Upper lobe of right lung (tissue), 1 donor: ENCODE measurements around the gene RNF123. TPM values are rescaled to one million over a fixed set of nuclear protein-coding genes. Genes with fewer than 3 reads are reported as not detected.

Source experiments
- ATAC-seq: fragments of 200-7000 bp; cut with Tn5 transposase; one replicate; pipeline ENCODE4 v1.9.1; 2020; ENCODE audit warnings: mild to moderate bottlenecking, moderate library complexity
- DNase-seq: peaks from one replicate; pipeline ENCODE4 v3.0.0-alpha.2; 2020
- H3K27ac ChIP-seq: fragments of 200-600 bp; one replicate; pipeline ENCODE4 v1.8.0; 2022
- H3K27me3 ChIP-seq: fragments of 200-600 bp; one replicate; pipeline ENCODE4 v1.8.0; 2022; ENCODE audit warnings: mild to moderate bottlenecking
- H3K36me3 ChIP-seq: fragments of 200-600 bp; one replicate; pipeline ENCODE4 v1.8.0; 2022
- H3K4me1 ChIP-seq: fragments of 200-600 bp; one replicate; pipeline ENCODE4 v1.8.0; 2022
- H3K4me3 ChIP-seq: fragments of 200-600 bp; one replicate; pipeline ENCODE4 v1.8.0; 2022; ENCODE audit warnings: mild to moderate bottlenecking
- H3K9me3 ChIP-seq: fragments of 200-600 bp; one replicate; pipeline ENCODE4 v1.8.0; 2022
- intact Hi-C: fragments of 100-400 bp; cut with DNase I; formaldehyde crosslinking; loops from one replicate; pipeline ENCODE4 v1.11.0; 2022
- total RNA-seq: library from RNA; stranded (reverse); fragmentation: NEBNext Ultra II Directional; extraction: Animal tissue kit (Norgen Biotek cat#: 25700); gene quantifications from one replicate; pipeline ENCODE4 v1.2.1, GENCODE V29; 2021
- TF ChIP-seq, protein P1 (sequence below): fragments of 200-600 bp; IDR thresholded peaks from one replicate; pipeline ENCODE4 v1.8.0; 2022; ENCODE audit warnings: antibody characterized with exemption
- donor health status: DM: no; HTN: yes; CAD: no; lungs with severe emphysema.

Gene RNF123
- total RNA-seq, 1 donor from 2014 or later: 41.4 TPM

DNA sequence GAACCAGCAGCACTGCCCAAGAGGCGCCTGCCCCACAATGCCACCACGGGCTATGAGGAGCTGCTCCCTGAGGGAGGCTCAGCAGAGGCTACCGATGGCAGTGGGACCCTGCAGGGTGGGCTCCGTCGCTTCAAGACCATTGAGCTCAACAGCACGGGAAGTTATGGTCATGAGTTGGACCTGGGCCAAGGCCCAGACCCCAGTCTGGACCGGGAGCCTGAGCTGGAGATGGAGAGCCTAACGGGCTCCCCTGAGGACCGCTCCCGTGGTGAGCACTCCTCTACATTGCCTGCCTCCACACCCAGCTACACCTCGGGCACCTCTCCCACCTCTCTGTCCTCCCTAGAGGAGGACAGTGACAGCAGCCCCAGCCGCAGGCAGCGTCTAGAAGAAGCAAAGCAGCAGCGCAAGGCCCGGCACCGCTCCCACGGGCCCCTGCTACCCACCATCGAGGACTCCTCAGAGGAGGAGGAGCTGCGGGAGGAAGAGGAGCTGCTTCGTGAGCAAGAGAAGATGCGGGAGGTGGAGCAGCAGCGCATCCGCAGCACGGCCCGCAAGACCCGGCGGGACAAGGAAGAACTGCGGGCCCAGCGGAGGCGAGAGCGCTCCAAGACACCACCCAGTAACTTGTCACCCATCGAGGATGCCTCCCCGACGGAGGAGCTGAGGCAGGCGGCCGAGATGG is 37.0 kb upstream of the RNF123 start:
- H3K4me1 ChIP-seq: no peaks in the 10 kb centered on the region
- no peaks in the 10 kb centered on the region for H3K36me3 ChIP-seq
- H3K4me3 ChIP-seq: no peak overlapping the region
- intact Hi-C loops: no loop called here
- H3K27me3 ChIP-seq: no peaks in the 10 kb centered on the region
- no peak for DNase-seq
- TF ChIP-seq, protein P1, sequence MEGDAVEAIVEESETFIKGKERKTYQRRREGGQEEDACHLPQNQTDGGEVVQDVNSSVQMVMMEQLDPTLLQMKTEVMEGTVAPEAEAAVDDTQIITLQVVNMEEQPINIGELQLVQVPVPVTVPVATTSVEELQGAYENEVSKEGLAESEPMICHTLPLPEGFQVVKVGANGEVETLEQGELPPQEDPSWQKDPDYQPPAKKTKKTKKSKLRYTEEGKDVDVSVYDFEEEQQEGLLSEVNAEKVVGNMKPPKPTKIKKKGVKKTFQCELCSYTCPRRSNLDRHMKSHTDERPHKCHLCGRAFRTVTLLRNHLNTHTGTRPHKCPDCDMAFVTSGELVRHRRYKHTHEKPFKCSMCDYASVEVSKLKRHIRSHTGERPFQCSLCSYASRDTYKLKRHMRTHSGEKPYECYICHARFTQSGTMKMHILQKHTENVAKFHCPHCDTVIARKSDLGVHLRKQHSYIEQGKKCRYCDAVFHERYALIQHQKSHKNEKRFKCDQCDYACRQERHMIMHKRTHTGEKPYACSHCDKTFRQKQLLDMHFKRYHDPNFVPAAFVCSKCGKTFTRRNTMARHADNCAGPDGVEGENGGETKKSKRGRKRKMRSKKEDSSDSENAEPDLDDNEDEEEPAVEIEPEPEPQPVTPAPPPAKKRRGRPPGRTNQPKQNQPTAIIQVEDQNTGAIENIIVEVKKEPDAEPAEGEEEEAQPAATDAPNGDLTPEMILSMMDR: no peak
- no peak for ATAC-seq
- no peak overlapping the region for H3K27ac ChIP-seq
- H3K9me3 ChIP-seq: no peaks in the 10 kb centered on the region

- Histone ChIP-seq H3K27me3 (no peaks in the 10 kb centered on the region), H3K4me1 (no peaks in the 10 kb centered on the region), H3K27ac (no peak overlapping the region), H3K9me3 (no peaks in the 10 kb centered on the region), H3K4me3 (no peak overlapping the region), H3K36me3 (no peaks in the 10 kb centered on the region)
- TF ChIP-seq, protein P1: no peak
- intact Hi-C loops: no loop called here
- no peak for DNase-seq
- ATAC-seq: no peak
Measured at GRCh38 chr3:49652903-49653415, 36.4 kb upstream of the RNF123 start.

- no peak for DNase-seq
- Histone ChIP-seq H3K36me3 (no peaks in the 10 kb centered on the region), H3K4me1 (no peaks in the 10 kb centered on the region), H3K9me3 (no peaks in the 10 kb centered on the region), H3K27ac (no peak overlapping the region), H3K4me3 (no peak overlapping the region), H3K27me3 (no peaks in the 10 kb centered on the region)
- intact Hi-C loops: no loop called here
- ATAC-seq: no peak
- TF ChIP-seq, protein P1: no peak
Measured at GRCh38 chr3:49653621-49654020, 35.7 kb upstream of the RNF123 start.

GRCh38 chr3:49654176-49654825 is 35.1 kb upstream of the RNF123 start:
- DNase-seq: no peak
- H3K9me3 ChIP-seq: no peaks in the 10 kb centered on the region
- intact Hi-C loops: no loop called here
- no peaks in the 10 kb centered on the region for H3K4me1 ChIP-seq
- no peak overlapping the region for H3K4me3 ChIP-seq
- no peaks in the 10 kb centered on the region for H3K27me3 ChIP-seq
- no peak for ATAC-seq
- H3K27ac ChIP-seq: no peak overlapping the region
- TF ChIP-seq, protein P1: no peak
- no peaks in the 10 kb centered on the region for H3K36me3 ChIP-seq

DNA sequence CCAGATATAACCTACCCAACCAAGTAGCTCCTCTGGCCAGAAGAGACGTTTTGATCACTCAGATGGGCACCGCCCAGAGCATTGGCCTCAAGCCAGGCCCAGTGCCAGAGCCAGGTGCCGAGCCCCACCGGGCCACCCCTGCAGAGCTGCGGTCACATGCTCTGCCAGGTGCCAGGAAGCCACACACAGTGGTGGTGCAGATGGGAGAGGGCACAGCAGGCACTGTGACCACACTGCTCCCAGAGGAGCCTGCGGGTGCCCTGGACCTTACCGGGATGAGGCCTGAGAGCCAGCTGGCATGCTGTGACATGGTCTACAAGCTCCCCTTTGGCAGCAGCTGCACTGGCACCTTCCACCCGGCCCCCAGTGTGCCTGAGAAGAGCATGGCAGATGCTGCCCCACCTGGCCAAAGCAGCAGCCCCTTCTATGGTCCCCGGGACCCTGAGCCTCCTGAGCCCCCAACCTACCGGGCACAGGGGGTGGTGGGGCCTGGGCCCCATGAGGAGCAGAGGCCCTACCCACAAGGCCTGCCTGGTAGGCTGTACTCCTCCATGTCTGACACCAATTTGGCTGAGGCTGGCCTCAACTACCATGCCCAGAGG is 34.3 kb upstream of the RNF123 start:
- no peak for ATAC-seq
- no peaks in the 10 kb centered on the region for H3K4me1 ChIP-seq
- DNase-seq: no peak
- no peaks in the 10 kb centered on the region for H3K36me3 ChIP-seq
- no peaks in the 10 kb centered on the region for H3K27me3 ChIP-seq
- no peak overlapping the region for H3K27ac ChIP-seq
- TF ChIP-seq, protein P1: no peak
- H3K4me3 ChIP-seq: no peak overlapping the region
- intact Hi-C loops: no loop called here
- no peaks in the 10 kb centered on the region for H3K9me3 ChIP-seq
